HG03095 (cell line): ENCODE data around the gene UNC93A.
"Not testable (repeated sequence)": the region's sequence is repeated elsewhere in the genome, so short reads cannot be mapped to it uniquely, and the experiment has no call there.

ENCODE experiments used
- ATAC-seq: cut with Tn5 transposase; IDR thresholded peaks from one replicate; pipeline ENCODE4 v1.9.1; 2021; ENCODE audit warnings: moderate library complexity; ENCODE audit not compliant: unreplicated experiment

The UNC93A gene

GRCh38 chr6:167290786-167291622, at the start of gene UNC93A:
Gene UNC93A (plus strand): TSS chr6:167291315. CDS start chr6:167291490, 175 bp downstream.
- no peak for ATAC-seq

- ATAC-seq: not testable (repeated sequence)
Observed at GRCh38 chr6:167241321-167242134, 49.6 kb upstream of the UNC93A start.

- ATAC-seq: not testable (repeated sequence)
Observed at GRCh38 chr6:167242135-167242506, 49.0 kb upstream of the UNC93A start.

GRCh38 chr6:167242511-167243051, 48.5 kb upstream of the UNC93A start:
- not testable (repeated sequence) for ATAC-seq

- ATAC-seq: no peak
Observed at GRCh38 chr6:167244064-167244960, 46.8 kb upstream of the UNC93A start.

GRCh38 chr6:167244991-167245390, 46.1 kb upstream of the UNC93A start:
- no peak for ATAC-seq

- ATAC-seq: no peak
Observed at GRCh38 chr6:167245591-167245990, 45.5 kb upstream of the UNC93A start.

GRCh38 chr6:167247814-167248595, 43.1 kb upstream of the UNC93A start:
- ATAC-seq: no peak

GRCh38 chr6:167248878-167249455, 42.1 kb upstream of the UNC93A start:
- not testable (repeated sequence) for ATAC-seq

GRCh38 chr6:167252271-167252670, 38.8 kb upstream of the UNC93A start:
- no peak for ATAC-seq

GRCh38 chr6:167255918-167256553, 35.1 kb upstream of the UNC93A start:
- no peak for ATAC-seq

GRCh38 chr6:167258646-167259045, 32.5 kb upstream of the UNC93A start:
- ATAC-seq: no peak

- not testable (repeated sequence) for ATAC-seq
Observed at GRCh38 chr6:167266057-167266829, 24.9 kb upstream of the UNC93A start.

GRCh38 chr6:167266830-167267555, 24.1 kb upstream of the UNC93A start:
- no peak for ATAC-seq

GRCh38 chr6:167267556-167267898, 23.6 kb upstream of the UNC93A start:
- not testable (repeated sequence) for ATAC-seq

- ATAC-seq: no peak
Observed at GRCh38 chr6:167267921-167268401, 23.2 kb upstream of the UNC93A start.

GRCh38 chr6:167268683-167269280, 22.3 kb upstream of the UNC93A start:
- ATAC-seq: no peak
